ENCODE measurements around the gene PDE10A.

Gene PDE10A

DNA sequence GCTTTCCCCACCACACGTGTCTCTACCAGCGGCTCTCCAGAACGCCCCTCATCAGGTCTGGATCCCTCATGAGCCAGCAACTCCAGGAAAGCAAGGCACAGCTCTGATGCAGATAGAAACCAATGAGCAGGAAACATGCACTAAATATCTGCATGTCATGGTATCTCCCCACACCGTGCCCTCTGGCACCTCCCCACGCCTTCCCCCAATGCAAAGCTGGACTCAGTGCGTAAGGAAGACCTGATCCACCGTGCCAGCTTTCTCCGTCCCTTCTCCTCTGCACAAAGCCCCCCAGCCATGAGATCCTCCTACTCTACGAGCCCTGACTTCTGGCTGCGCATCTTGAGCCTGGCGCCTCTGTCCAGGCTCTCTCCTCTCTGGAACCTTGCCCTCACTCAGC is 9.4 kb downstream of the PDE10A start:
- DNase-seq, result no peak

DNA sequence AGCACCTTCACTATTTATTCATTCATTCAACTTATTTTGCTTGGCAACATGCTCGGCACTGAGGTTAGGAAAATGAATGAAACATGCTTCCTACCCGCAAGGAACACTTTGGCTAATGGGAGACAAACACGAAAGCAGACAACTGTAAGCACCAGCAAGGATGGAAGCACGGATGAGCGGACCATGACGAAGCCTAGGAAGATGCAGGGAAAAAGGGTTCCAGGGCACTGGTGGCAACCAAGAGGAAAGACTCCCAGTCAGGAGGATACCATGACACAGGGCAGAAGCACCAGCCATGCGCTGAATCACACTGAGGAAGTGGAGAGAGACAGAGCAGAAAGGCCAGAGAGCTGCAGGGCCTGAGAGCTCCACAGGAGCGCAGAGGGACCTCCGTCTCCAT is 9.8 kb downstream of the PDE10A start:
- DNase-seq, result no peak

DNA sequence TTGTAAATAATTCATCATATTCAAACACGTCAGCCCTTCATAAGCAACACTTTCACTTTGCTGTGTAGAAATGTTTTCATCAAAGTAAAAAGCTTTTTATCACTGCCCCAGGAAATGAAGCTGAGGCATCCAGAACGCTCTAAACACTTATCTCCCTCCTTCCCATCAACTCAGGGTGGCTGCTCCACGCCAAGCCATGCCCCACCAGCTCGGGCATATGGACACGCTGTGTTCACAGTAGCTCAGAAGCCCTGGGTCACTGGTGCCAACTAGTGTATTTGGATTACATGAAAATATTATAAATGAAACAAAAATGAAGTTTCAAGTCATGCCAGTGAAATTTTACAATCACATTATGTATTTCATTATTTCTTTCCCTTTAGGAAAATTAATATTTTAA is 10.3 kb downstream of the PDE10A start:
- no peak for DNase-seq

DNA sequence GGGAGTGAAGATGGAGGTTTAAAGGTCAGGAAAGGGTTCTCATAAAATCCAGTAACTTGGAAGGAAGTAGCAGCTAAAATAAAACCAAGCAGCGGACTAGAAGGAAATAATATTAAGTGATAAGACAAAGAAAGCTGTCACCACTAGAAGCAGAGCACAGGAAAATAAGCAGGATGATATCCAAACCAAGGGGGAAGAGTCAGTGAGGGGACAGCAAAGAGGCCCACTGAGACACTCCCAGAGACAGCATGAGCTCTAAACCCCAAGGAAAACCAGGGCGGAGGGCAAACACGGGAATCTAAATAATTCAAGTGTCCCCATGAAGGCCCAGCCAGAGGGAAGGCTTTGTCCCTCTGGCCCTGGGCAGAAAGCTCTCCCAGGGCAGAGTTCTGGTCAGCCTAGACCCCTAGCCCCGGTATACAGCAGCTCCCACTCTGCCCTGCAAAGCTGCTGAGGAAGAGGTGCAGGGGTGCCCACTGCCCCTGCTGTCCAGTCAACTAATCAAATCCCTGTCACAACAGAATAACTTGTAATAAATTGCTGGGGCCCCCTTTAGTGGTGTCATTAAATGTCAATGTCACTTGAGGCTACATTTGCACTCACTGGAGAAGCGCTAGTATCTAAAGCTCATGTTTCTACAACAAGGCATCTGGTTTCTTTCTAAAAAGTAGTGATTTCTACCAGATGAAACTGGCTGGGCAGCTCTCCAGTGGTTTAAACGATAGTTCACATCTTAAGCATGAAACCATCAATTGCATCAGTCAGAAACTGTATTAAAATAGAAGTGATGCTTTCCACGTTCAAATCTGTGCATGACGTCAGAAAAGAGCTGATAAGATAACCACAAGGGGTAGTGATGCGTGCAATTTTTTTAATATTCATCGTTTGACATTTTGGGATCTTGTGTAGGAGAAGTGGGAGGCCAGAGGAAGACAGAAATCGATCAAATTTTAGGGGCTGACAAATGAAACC is 13.6 kb downstream of the PDE10A start:
- no peak for DNase-seq

DNA sequence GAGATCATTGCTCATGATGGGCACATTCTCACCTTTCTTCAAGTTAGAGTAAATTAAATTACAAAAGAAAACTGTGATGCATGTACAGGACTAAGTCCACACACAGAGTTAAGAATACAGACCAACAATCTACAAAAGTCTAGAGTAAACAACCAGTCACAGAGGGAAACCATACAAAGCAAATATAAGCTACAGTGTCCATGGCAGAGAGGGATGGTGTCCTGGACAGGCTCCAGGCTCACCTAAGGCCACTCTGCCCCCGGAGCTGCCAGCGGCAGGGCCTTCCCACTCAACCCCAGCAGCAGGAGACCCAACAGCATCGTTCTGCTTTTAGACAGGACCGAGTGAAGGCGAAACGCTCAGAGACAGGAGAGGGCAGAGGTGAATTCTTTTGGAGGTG is 16.0 kb downstream of the PDE10A start:
- DNase-seq, result no peak

DNA sequence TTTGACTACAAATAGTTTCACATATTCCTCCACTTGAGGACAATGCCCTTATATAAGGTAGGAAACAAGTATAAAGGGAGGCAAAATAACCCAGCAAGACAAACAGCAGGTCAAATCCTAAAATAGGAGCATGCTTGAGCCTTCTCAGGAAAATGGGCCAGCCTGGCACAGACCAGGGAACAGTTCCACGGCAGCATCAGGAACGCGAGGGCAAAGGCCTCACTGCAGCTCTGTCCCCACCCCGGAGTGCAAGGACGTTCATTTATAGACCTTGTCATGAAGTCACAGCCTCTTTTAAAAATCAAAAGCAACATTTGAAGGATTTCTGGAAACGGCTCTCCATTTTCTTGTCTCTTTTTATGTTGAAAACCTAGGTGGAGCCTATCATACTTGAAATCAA is 17.1 kb downstream of the PDE10A start:
- DNase-seq, result no peak

DNA sequence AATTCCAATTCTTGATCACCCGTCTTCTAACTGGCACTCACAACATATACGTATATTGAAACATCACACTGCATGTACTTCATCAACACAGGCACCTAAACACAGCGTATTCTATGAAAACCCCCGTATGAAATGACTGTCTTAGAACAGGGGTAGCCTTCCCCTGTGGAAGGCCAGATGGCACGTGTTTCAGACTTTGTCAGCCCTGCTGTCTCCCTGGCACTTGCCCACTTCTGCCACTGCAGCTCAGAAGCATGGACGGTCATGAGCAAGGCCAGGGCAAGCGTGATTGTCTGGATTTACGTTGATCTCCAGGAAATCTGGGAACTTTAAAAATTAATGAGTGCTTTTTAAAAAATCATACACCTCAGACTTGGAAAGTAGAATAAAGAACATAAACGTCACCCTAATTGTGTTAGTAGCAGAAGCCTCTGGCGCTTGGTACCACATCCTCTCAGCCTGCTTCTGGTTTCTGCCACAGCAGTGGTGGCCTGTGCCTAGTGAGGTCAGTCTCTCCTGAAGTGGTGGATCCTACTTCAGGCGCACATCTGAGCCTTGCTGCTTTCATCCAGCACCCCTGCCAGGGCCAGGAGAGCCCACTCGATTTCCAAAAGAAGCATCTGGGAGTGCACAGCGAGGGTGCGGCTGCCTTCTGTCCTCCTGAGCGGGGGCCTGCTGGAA is 18.3 kb downstream of the PDE10A start:
- no peak for DNase-seq

DNA sequence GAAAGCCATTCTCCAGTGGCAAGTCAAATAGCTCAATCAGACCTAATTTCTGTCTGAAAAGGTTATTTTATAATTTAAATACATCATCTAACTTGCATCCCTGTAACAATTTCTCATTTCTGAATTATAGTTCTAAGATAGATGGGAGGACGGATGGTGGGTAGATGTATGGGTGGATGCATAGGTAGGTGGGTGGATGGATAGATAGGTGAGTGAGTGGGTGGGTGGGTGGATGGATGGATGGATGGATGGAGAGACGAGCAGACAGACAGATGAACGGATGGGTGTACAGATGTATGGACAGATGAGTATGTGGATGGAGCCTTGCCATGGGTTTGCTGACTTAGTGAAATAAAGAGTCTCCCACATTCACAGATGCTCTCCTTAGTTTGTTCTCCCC is 20.0 kb downstream of the PDE10A start:
- no peak for DNase-seq

DNA sequence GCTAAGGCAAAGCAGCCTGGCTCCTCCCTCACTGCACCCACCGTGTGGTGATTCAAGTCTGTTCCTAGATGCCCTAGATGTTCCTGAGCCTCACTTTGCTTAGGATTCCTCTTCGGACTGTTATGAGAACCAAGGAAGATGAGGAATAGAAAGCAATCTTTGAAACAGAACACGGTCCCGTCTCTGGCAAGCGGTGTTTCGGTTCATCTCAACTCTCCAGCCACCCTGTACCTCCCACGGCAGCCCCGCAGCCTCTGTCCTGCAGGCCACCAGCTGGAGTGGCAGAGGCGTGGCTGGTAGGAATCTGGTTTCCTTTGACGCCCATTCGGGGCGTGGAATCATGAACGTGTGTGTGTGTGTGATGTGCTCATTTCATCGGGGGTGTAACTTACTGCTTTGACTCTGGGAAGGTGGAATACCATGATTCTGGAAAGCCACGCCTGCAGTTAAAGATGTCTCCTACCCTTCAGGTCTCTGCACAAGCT is 21.3 kb downstream of the PDE10A start:
- DNase-seq, result no peak

DNA sequence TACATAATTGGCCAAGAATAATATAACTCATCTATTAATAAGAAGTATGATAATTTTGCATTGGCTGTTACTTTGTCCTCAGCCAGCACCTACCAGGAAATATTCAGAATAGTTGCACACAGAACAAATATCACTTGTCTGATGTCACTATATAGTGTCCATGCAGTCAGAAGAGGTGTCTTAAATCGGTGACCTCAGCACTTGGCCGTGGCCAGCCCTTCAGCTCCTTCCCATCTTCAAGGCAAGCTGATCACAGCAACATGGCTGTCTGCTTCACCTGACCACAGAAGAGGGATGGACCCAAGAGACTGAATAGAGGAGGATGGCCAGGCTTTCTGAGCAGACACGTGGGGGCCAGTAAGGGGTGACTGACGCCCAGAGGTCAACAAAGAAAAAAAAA is 22.2 kb downstream of the PDE10A start:
- no peak for DNase-seq

DNA sequence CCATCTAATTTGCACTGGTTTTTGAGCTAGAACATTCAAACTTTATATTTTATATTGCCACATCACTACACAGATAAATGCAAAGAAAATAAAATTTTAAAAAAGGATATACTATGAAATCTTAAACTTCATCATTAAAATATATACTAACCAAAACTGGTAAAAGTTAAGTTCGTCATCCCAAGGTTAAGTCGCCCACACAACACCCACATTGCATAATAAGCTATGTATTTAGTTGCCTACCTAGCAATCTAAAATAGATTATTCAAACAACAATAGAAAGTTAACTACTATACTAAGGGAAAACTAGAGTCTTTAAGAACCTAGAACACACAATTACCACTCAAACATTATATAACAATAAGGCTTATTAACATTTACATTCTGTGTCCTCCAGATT is 24.5 kb downstream of the PDE10A start:
- no peak for DNase-seq

DNA sequence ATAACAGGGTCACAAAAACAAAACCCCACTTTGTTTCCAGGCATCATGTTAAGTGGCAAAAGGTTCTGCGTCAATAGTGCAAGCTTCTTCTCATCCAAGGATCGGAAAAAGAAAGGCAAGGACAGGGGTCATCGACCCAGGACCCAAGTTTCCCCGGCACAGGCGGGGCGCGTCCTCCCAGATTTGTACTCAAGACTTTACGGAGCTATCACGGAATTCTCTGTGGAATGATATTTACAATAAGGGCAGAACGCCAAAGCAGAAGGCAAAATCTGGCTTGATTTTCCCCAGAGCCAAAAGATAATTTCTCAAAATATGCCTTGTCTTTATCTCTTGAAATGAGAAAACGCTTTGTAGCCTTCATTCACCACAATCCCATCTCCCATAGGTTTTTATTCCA is 25.5 kb downstream of the PDE10A start:
- no peak for DNase-seq

DNA sequence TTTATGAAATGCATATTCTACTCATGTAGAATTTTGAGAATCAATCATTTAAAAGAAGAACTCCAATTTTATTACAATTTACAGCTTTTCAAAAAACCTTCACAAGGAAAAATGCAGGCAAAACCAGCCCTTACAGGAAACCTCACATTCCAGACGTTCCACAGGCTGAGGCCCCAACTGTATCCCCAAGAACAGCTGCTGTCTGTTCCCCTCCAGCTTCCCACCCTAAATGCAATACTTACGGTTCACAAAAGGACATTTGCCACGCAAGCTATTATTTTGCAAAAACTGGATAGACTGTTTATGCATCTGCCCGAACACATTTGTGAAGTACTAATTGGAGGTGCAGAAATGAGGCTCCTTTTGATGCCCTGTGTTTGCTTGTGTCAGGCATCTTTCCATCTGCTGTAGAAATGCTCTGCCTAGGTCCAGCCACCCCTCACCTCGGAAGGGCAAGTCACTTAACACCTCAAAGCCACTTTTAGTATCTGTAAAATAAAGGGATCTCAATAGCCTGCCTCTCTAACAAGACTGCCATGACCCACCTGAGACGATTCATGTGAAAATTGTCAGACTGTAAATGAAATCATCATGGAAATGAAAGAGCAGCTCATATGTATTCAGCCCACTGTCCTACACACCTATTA is 26.5 kb downstream of the PDE10A start:
- no peak for DNase-seq

DNA sequence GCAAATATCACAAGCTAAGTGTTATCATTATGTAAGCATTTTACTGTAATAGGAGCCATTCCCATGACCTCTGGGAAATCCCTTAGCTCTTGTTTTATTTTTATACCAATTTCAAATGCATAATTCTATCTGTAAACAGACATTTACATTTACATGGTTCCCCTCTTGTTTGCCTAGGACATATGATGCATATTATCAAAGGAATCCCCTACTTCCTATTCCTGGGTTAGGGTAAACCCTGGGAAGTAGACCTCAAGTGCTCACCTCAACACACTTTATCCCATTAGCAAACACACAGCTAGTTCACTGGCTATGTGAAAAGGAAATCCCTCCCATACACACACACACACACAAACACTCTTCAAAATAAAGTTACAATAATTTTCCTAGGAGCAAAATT is 27.1 kb downstream of the PDE10A start:
- DNase-seq, result no peak

DNA sequence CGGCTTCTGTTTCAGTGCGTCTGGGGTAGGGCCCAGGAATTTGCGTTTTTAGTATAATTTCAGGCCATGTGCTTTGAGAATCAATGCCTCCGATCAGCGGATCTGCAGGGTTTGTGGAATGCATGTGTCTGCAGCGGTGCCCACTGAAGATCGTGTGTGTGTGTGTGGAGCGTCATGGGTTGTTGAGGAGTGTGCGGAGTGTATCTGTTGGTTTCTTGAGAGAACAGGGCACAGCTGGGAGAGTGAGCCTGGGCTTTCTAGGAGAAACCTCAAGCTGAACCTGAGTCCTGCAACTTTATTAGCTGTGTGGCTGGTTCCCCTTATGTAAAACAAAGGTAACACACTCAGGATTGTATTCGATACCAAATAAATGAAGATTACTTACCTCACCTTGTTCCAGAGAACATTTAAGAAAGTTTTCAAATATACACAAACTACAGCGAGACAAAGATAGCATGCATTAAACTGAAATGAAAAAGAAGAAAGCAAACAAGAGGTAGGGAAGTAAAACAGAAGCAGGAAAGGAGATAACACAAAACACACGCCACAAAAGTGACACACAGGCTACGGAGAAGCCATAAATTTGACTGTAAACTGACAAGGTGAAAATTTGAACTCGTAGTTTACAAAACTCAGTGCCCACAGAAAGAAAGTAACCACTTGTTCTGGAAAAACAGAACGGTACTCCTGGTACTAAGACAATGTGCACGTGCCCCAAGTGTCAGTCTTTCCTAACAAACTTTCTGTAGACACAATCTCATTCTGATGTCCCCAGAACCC is 28.8 kb downstream of the PDE10A start:
- DNase-seq, result no peak

DNA sequence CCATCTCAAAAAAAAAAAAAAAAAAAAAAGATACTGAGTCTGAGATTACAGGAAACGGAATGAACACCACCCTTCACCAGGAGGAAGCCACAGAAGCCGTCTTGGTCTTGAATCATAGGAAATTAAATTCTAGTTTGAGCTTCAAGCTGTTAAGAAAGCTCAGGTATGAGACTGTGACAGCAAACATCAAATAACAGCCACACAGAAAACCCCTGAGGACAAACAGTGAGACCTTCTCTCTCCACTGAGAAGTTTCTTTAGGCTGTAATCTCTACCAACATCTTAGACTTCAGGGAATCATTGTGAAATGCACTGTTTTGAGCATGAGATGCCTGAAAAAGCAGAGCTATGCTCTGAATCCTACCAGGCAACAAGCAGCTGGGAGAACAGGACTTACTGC is 30.8 kb downstream of the PDE10A start:
- DNase-seq, result no peak

DNA sequence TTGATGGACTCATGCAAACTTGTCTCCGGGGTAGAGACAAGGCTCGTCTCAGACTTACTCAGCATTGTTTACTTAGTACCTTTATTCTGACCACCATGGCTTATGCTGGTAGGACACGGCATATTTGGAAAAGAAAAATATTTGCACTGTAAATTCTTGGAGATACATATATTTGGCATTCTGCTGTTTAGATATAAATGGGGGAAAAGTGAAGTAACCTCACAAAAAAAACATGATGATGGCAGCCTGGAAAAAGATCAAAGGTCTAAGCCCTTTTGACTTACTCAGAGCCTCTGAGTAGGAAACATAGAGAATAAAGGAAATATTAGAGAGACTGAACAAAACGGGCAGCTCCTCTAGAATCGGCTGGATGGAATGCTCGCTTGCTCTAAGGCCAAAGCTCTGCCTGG is 32.5 kb downstream of the PDE10A start:
- no peak for DNase-seq

DNA sequence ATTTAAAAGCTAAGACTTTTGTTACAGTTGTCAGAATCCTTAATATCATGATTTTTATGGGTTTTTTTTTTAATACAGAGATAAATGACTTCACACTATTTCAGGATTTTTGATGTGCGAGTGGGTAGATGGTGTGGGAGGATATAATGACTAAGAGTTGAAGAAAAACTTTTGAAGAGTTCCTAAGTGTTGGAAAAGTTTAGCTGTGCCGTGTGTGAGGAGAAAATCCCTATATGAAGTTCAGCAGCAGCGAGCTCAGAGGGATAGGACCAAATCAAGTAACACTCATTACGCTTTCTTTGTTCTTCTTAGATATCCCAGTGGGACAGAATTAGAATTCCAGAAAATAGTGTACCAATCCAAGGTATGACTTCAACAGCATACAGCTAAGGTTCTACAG is 34.1 kb downstream of the PDE10A start:
- no peak for DNase-seq

DNA sequence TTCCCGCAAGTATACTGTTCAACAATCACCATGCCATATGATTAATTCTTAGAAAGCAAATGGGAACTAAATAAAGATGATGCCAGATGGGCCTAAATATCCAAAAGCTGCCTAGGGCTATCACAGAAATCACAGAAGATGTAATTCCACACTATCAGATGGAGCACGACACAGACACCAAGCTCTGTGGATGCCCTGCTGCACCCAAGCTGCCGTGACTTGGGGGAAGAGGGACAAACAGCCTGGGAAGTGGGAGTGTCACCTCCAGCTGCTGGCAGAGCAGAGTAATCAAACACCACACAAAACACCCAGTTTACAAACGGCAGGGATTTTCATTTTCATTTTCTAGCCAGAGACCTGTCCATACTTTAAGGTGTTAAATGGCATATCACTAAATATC is 35.7 kb downstream of the PDE10A start:
- DNase-seq, result no peak

DNA sequence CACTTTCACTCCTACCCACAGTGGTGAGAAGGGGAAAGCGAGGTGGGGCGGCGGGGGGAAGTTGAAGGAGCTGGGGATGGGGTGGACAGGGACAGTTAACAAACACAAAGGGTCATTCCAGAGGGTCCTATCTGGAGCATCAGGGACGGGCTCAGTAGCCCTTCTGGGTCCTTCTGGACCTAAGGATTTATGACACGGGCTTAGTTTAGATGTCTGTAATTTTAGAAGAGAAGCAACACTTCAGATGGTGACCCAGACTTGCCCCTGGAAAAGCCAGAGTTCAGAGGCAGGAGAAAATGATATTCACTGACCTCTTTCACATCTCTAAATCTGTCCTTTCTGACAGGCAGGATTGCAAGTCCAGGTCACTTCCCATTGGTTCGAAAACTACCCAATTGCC is 36.3 kb downstream of the PDE10A start:
- no peak for DNase-seq

DNA sequence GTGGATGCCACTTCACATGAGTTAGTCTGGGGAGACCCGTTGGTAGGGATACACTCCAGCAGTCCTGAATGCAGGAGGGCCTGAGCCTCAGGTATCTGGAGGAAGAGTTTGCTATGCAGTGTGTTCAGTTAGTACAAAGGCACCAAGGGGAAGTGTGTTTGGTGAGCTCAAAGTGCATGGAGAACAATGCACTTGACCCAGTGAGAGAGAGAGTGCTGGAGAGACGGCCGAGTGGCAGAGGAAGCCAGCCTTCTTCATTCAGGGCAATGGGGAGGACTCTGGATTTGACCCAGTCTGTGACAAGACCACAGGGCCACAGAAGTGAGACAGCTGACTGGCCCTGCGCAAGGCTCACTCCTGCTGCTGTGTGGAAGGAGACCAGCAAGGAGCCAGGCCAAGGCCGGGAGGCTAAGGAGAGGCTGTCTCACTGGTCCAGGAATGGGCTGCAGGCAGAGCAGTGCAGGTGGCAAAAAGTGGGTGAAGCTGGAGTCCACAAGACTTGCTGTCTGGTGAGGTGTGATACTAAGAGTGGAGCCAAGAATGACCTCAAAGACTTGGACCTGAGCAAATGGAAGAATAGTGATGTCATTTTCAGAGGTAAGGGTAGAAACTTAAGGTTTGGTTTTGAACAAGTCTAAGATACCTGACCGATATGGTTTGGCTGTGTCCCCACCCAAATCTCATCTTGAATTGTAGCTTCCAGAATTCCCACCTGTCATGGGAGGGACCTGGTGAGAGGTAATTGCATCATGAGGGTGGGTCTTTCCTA is 38.0 kb downstream of the PDE10A start:
- no peak for DNase-seq

DNA sequence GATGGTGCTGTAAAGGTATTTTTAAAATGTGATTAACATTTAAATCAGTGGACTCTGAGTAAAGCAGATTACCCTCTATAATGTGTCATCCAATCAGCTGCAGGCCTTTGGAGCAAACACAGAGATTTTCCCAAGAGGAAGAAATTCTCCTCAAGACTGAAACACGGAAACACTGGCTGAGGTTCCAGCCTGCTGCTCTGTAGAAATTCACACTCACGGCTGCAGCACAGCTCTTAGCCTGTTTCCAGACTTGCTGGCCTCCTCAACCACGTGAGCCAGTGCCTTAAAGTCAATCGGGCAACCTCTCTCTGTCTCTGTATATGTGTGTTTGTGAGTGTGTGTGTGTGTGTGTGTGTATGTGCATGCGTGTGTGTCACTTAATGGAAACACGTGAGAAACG is 41.1 kb downstream of the PDE10A start:
- no peak for DNase-seq
